HG03066 (cell line): ENCODE data around the gene KLHL25.

Source experiments
- ATAC-seq: cut with Tn5 transposase; IDR thresholded peaks from one replicate; pipeline ENCODE4 v1.9.1; 2021; ENCODE audit warnings: low read depth; ENCODE audit not compliant: unreplicated experiment

KLHL25 gene

DNA sequence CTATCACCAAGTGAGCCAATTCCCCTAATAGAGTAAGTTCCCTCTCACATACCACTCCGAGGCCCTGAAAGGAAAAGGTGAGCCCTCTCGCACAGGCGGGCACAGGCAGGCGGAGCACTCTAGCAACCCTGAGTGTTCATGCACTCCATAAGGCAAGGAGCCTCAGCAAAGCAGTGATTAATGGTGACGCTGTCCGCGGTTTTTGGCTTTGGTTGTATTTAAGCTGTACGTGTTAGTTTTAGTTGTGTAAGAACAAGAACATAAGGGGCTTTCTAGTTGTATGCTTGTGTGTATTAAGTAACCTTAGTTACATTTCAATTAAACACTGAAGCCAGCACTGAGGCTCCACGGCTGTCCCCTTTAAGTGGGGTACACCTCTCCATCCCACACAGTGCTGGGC, 33.1 kb downstream of the KLHL25 start:
- ATAC-seq = no peak

GRCh38 chr15:85760531-85761371, 34.0 kb downstream of the KLHL25 start:
- no peak for ATAC-seq

DNA sequence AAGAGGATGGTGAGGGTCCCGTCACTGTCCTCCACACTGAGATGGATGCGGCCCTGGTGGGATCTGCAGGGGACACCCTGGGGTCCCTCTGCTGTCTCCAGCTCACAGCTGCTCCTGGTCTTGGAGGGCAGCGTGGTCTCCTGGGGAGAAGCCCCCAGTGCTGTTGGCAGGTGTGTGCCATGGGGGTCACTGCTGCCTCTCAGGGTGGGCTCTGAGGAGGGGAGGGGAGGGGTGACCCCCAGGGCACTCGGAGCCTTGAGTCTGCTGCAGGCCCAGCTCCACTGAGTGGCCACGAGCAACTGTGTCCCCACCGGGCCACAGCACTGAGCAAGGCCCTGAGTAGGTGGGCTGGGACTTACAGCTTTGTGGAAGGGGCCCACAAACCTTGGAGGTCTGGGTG, 34.7 kb downstream of the KLHL25 start:
- ATAC-seq = no peak

DNA sequence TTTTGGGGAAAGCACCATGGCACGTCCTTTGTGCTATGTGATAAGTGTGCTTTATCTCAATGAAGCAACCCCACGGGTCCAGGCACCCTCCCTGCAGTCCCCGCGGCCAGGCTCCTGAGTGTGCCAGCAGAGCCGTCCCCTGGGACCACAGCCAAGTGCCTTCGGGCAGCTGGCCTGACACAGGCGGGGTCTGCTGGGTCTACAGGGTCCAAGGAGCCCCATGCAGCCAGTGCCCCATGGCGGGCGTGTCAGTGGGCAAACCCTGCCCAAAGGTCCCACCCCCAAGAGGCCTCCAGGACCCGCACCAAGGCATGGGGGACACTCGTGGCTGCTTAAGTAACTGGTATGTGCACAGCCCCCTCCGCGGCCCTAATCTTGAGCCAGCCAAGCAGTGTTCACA, 35.3 kb downstream of the KLHL25 start:
- ATAC-seq = no peak

DNA sequence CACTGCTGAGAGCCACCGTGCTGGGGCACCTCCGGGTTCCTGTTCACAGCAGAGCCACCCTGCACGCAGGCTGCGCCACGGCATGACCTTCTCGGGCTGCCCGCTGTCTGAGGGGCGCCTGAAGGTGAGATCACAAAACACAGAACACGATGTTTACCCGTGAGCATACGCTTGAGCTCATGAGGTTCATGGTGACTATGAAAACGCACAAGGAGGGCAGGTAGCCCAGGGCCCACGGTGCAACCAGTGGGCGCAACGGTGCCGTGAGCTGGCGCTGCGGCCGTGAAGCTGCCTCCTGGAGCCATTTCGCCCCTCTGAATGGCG, 36.1 kb downstream of the KLHL25 start:
- no peak for ATAC-seq

DNA sequence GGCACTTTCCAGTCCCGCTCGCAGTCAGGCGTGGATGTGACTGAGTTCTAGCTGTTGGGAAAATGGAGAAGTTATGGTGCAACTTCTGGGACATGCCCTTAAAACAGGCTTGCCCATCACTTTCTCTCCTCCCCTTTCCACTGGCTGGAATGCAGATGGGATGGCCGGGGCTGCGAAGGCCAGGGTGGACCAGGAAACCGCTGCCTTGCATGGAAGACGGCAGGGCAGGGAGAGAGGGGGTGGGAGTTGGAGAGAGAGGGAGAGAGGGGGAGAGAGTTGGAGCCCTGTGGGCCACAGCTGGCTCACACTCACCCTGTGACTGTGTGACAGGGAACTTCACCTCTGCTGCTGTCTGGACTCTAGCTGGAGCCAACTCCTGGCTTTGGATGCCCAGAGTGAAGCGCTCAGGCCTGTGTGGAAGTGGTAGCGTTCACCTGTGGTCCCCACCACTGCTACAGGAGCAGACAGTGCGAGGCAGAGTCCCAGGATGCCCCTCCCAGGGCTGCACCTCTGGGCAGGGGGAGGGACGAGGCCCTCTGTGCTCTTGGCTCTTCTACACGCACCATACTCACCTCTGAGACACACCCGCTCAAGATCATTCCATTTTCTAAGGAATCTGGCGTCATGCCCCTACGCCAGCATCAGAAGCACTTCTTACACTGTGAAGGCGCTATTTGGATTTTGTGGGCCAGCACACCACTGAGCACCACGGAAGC, 36.6 kb downstream of the KLHL25 start:
- ATAC-seq = no peak

- no peak for ATAC-seq
Observed at GRCh38 chr15:85757073-85757938, 37.4 kb downstream of the KLHL25 start.

DNA sequence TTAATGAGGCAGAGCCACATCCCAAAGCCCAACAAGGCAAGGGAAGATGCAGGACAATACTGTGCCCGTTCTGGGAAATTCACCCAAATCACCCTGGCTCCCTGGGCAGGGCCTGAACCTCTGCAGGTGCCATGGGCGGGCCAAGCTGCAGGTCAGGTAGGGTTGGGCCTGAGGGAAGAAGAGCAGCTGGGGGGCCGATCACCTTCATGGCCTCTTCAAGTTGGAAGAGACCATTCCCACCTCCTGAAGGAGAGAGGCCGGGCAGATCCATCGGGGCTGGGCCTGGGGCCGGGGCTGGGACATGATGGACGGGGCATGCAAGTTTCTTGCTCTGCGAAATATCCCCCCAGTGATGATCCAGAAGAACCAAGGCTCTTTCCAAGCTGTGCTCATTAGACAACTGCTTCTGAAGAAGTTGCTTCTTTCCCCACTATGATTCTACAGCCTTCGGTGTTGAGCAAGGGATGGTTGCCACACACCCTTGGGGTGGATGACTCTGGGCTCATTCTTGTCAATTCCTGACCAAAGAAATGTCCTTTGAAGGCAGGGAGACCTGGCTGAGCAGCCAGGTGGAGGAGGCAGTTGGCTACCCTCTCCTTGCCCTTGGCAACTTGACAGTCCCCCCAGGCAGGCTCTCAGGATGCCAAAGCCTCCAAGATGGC, 38.2 kb downstream of the KLHL25 start:
- no peak for ATAC-seq

DNA sequence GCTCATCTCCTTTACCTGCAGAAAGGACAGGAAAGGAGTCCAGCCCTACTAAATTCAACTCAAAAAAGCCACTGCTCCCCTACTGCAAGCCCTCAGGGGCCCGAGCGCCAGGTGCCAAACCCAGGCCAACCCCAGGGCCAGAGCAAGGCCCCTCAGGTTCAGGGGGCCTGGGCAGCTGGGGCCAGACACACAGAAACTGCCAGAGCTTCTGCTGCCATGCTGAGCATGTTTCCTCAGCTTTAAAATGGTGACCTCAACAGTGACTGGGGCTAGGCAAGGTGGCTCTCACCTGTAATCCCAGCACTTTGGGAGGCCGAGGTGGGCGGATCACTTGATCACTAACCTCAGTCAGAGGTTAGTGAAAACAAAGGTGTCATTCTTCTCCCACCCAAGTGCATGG, 38.8 kb downstream of the KLHL25 start:
- ATAC-seq = no peak

GRCh38 chr15:85755471-85755870, 39.3 kb downstream of the KLHL25 start:
- no peak for ATAC-seq

DNA sequence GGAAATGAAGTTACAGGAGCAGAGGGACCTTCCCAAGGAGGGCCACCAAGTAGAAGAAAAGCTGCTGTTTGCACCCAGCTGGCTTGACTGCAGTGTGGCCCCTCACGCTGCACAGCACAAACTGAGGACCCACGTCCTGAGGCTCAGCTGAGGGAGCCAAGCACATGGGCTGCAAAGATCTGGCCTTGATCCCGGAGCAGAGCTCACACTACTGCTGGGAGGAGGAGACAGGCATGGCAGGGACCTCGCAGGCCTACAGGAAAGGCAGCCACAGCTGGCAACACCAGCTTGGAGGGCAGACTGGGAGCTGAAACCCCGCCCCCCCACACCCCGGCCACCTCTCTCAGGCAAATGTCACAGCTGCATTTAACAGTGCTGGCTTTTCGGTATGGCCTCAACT, 39.7 kb downstream of the KLHL25 start:
- ATAC-seq = no peak

DNA sequence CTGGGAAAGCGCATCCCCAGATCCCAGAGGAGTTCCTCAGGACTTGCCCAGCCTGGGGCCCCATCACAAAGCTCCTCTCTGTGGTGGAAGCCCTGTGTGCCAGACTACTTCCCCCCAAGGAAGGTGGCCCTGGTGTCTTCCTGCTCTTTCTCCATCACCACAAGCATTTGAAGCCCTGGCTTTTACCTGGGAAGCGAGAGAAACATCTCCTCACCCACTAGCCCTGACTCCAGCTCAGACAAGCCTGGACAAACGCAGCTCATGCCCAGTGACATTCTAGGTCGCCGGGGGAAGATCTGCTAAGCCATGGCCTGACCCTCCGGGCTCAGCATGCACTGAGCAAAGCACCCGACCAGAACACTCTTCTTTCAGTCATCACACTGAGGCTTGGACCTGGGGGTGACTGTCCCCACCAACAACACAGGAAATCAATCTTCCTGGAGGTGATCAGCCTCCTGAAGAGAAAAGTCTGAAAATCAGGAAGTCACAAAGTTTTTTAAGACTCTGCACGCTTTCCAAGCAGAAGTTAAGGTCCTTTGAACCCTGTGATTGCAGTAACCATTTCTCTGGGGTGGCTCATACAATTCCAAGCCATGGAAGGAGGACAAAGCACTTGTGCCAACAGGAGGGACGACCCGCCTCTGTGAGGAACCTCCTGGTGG, 40.8 kb downstream of the KLHL25 start:
- ATAC-seq = no peak

GRCh38 chr15:85753261-85753660, 41.5 kb downstream of the KLHL25 start:
- ATAC-seq = no peak

DNA sequence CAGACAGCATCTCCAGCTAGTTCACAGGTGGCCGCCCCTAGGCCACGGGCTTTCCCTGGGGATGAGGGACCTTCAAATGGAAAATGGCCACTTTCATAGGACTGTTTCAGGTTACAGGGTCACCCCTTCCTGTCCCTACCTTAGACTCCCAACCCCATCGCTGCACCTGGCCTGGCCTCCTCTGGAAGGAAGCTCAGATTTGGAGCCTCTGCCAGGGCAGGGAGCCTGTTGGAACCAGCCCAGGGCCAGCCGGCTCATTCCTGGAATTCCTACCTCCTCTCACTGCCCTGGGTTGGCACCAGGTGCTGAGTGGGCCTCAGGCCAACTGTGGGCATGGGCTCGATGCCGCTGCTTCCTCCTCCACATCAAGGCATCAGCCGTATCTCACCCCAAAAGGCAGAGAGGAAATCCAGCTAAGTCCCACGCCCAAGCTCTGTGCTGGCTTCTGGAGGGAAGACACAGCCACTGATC, 42.2 kb downstream of the KLHL25 start:
- ATAC-seq = no peak

DNA sequence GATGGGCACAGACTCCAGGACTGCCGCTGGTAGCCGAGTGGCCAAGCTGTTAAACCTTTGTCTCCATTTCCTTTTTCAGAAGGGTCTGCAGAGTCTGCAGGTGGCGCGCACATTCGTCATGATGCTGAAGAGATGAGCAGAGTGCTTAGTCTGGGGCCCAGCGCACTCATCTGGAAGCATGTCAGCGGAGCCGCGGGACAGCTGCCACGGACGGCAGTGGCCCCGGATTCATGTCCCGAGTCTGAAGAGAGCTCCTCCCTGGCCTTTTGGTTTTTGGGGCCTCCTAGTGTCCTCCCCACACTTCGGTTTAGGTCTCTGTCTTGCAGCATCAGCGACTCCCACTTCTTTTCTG, 42.6 kb downstream of the KLHL25 start:
- ATAC-seq = no peak

DNA sequence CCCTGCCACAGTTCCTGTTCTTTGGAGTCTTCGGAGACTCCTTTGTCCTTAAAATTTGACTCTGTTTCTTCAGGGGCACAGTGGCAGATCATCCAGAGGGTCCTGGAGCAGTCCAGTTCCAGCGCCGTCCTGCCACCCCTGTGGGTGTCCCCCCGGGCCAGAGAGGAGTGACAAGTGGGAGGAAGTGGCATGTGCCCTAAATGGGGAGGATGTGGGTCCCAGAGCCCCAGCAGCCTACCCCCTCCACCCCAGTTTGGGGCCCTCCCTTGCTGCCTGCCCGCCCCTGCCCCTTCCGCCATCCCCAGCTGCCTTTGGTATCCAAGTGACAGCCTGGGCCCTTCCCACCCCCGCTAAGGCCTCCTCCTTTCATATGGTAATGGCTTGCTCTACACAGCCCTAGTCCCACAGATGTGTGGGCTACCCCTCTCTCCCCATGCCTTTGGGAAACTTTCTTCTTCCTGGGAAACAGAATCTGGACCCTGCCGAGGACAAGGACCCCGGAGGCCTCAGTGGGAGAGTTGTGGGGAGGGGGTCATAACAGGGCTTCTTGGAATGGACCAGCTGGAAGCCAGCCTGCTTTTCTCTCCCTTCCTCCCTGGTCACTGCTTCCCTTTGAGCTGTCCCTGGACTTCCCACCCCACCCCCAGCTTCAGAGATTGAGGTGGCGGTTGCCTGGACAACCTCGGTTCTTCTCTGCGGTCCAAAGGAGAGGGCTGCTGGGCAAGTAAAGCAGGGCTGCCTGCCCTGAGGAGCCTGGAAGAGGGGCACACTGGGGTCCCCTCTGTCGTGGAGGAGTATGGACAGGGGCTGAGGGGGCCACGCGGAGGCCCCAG, 43.2 kb downstream of the KLHL25 start:
- ATAC-seq = no peak

- no peak for ATAC-seq
Observed at GRCh38 chr15:85750319-85751290, 44.1 kb downstream of the KLHL25 start.
